Measurements from ENCODE around the gene HMGB2.

HMGB2 gene

DNA sequence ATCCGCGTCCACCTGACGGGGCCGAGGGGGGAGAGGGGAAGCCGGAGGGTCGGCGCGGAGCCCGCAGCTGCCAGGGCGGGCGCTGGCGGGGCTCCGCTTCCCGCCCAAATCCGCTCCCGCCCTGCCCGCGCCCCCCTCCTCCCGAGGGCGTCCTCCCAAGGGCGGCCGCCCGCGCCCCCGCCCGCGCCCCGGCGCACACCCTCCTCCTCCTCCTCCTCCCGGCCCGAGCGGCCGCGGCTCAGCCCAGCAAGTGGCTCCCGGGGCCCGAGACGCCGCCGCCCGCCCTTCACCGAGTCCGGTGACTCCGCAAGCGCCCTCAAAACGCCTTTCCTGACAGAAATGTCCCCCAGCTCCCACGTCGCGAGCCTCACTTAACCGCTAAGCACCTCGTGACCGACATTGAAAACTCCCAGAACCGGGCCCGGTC is 487 bp downstream of the HMGB2 start:
- FAIRE-seq (no peak), DNase-seq (ENCODE audit: insufficient read length) (peak; percentile 22)
- TF ChIP-seq POLR2AphosphoS5 (IDR thresholded peaks at IDR 0.05; ENCODE audit: low read depth, low read length) (no peak), POLR2A (IDR thresholded peaks at IDR 0.05; ENCODE audit: low read depth, low read length) (no peak), TAF1 (IDR thresholded peaks at IDR 0.05; ENCODE audit: borderline replicate concordance, low read depth, low read length) (no peak)

DNA sequence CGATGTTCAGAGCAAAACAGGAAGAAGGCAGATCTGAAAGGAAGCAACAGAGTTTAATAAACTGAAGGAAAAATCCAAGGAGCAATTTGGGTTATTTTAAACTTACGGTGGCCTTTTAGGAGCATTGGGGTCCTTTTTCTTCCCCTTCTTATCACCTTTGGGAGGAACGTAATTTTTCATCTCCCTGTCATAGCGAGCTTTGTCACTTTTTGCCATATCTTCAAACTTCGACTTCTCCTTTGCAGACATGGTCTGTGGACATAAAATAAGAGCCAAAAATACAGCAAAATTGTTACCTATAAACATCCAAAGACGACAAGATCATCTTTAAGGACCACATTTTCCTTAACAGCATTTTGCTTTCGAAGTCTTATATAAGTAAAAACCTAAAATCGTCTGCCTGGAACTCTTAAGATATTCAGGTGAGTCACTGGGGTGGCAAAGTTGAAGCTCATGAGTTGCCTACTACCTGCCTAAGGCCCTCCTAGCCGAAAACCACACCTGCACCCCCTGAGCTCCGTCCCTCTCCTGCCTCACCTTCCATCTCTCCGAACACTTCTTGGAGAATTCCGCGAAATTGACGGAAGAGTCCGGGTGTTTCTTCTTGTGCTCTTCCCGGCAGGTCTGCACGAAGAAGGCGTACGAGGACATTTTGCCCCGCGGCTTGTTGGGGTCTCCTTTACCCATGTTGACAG is 1.0 kb downstream of the HMGB2 start:
- peak; percentile 5 for FAIRE-seq
- DNase-seq (ENCODE audit: insufficient read length), result no peak
- TF ChIP-seq TAF1 (IDR thresholded peaks at IDR 0.05; ENCODE audit: borderline replicate concordance, low read depth, low read length) (no peak), POLR2AphosphoS5 (IDR thresholded peaks at IDR 0.05; ENCODE audit: low read depth, low read length) (no peak; the same call in 1 of the 2 replicates), POLR2A (IDR thresholded peaks at IDR 0.05; ENCODE audit: low read depth, low read length) (no peak)

DNA sequence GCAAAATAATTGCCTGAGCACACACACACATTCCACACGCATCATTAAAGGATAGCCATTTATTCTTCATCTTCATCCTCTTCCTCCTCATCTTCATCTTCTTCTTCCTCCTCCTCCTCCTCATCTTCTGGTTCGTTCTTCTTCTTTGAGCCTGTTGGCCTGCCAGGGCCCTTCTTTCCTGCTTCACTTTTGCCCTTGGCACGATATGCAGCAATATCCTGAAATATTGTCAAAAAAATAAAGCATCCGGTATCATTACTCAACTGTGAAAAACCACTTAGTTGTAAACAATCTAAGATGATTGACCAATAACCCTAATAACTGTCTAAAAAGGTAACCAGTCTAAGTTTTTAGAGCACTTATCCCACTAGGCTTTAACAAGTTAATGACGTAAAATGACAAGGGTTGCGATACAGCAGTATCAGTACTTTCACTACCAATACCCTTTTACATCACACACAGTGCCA is 2.1 kb downstream of the HMGB2 start:
- FAIRE-seq (peak; percentile 68), DNase-seq (ENCODE audit: insufficient read length) (no peak)
- TF ChIP-seq POLR2A (IDR thresholded peaks at IDR 0.05; ENCODE audit: low read depth, low read length) (no peak), TAF1 (IDR thresholded peaks at IDR 0.05; ENCODE audit: borderline replicate concordance, low read depth, low read length) (no peak), POLR2AphosphoS5 (IDR thresholded peaks at IDR 0.05; ENCODE audit: low read depth, low read length) (no peak)

DNA sequence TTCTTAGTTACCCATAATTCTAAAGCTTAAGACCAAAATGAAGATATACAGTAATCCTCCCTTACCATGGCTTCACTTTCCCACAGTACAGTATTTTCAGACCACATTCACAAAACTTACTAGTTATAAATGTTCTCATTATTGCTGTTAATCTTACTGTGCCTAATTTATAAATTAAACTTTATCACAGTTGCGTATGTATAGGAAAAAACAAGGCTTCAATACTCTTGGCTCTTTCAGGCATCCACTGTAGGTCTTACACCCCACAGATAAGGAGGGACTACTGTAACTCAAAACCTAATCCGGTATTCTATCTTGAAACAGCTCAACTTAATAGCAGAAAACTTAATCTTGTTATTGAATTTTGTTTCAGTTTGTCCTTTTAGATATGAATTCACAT is 3.6 kb downstream of the HMGB2 start:
- TF ChIP-seq TAF1 (IDR thresholded peaks at IDR 0.05; ENCODE audit: borderline replicate concordance, low read depth, low read length), result no peak
- no peak for TF ChIP-seq POLR2AphosphoS5 (IDR thresholded peaks at IDR 0.05; ENCODE audit: low read depth, low read length)
- no peak; the same call in 1 of the 2 replicates for TF ChIP-seq POLR2A (IDR thresholded peaks at IDR 0.05; ENCODE audit: low read depth, low read length)
- FAIRE-seq (no peak), DNase-seq (ENCODE audit: insufficient read length) (no peak)

DNA sequence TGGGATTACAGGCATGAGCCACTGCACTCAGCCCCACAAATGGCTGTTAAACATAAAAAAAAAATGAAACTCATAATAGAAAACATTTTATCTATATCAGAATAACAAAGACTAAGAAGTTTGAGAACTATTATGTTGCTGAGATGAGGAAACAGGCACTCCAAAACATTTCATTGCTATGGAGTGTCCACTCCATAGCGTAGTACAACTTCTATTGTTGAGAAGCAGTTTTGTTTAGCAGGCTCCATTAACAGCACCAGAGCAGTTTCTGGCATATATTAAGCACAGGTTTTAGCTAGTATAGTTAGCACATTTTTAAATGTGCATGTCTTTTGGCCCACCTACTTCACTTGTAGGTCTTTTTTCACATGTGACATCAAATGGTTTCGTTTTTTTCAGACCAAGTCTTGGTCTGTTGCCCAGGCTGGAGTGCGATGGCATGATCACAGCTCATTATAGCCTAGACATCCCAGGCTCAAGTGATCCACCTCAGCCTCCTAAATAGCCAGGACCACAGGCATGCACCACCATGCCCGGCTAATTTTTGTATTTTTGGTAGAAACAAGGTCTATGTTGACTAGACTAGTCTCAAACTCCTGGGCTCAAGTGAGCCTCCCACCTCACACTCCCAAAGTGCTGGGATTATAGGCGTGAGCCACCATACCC is 5.8 kb downstream of the HMGB2 start:
- FAIRE-seq (no peak), DNase-seq (ENCODE audit: insufficient read length) (no peak)
- no peak for TF ChIP-seq POLR2AphosphoS5 (IDR thresholded peaks at IDR 0.05; ENCODE audit: low read depth, low read length)
- peak; percentile 41; the same call in 1 of the 2 replicates for TF ChIP-seq POLR2A (IDR thresholded peaks at IDR 0.05; ENCODE audit: low read depth, low read length)
- TF ChIP-seq TAF1 (IDR thresholded peaks at IDR 0.05; ENCODE audit: borderline replicate concordance, low read depth, low read length), result no peak

DNA sequence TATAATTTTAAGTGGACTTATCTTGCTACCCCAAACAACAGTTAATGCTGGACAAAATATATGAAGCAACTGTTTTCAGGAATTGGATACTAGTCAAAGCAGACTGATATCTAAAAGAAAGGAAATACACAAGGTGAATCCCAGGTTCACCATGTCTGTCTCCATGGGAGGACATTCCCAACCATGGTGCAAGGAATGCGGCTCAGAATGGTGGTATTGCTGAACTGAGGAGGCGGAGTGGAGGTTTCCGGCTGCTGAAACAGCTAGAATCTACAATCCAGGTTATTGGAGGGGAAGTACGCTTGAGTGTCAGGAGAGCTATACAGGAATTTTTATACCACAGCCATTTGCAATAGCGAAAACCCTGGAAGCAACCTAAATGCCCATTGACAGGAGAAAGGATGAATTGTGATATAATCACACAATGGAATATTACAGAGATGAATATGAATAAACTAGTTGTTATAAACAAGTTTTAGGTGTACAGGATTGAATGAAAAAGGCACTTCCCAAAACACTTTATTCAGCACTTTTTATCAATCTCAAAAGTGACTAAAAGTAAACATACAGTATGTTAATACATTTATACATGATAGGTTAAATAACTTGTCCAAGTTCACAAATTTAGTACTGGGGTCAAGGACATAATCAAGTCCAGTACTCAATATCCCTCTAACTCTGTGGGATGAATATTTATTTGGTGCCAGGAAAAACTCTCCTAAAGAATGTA is 9.0 kb downstream of the HMGB2 start:
- DNase-seq (ENCODE audit: insufficient read length) (no peak), FAIRE-seq (no peak)
- TF ChIP-seq POLR2A (IDR thresholded peaks at IDR 0.05; ENCODE audit: low read depth, low read length), result no peak
- no peak for TF ChIP-seq POLR2AphosphoS5 (IDR thresholded peaks at IDR 0.05; ENCODE audit: low read depth, low read length)
- TF ChIP-seq TAF1 (IDR thresholded peaks at IDR 0.05; ENCODE audit: borderline replicate concordance, low read depth, low read length), result no peak

DNA sequence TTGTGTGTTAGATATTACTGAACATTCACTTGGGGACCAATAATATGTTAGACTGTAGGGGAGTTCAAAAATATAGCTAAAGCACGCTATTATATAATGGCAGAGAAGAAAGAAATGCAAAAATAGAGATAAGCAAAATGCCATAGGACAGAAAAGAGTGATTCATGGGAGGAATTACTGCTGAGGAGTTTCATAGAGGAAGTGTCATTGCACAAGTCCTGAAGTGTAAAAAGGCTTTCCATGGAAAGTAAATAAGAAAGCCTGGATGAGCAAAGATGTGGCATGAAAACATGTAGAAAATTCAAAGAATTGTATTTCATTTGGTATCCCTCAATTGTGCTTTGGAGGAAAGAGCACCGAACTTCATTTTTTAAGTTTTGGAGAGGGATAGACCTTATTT is 14.5 kb downstream of the HMGB2 start:
- no peak for DNase-seq (ENCODE audit: insufficient read length)
- TF ChIP-seq TAF1 (IDR thresholded peaks at IDR 0.05; ENCODE audit: borderline replicate concordance, low read depth, low read length), result no peak
- no peak for TF ChIP-seq POLR2AphosphoS5 (IDR thresholded peaks at IDR 0.05; ENCODE audit: low read depth, low read length)

DNA sequence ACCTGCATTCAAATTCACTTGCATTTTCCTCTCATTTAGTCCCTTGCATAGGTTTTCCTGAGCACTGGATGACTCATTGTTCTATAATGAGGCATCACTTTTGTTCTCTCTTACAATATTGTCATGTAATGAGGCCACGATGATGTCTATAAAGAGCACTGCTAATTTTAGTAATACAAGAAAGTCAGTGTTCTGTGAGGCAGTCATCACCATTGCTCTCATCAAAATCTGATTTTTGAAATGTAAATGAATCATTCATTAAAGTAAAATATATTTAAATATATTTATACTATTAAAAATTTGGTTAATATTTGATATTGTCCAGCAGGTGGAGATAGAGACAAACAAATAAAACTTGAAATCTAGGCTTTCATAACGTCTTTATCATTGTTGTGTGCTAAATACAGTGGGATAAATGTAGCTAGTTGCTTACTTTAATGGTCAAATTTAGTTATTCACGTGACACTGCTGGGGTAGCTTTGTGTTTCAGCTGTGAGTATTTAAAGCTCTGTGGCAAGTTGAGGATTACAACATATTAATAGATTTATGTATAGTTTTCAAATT is 15.4 kb downstream of the HMGB2 start:
- FAIRE-seq (peak; percentile 69), DNase-seq (ENCODE audit: insufficient read length) (no peak)
- TF ChIP-seq POLR2A (IDR thresholded peaks at IDR 0.05; ENCODE audit: low read depth, low read length) (no peak), POLR2AphosphoS5 (IDR thresholded peaks at IDR 0.05; ENCODE audit: low read depth, low read length) (no peak), TAF1 (IDR thresholded peaks at IDR 0.05; ENCODE audit: borderline replicate concordance, low read depth, low read length) (no peak)

More for the DNA sequence above, 14.5 kb downstream of the HMGB2 start:
- no peak for FAIRE-seq

DNA sequence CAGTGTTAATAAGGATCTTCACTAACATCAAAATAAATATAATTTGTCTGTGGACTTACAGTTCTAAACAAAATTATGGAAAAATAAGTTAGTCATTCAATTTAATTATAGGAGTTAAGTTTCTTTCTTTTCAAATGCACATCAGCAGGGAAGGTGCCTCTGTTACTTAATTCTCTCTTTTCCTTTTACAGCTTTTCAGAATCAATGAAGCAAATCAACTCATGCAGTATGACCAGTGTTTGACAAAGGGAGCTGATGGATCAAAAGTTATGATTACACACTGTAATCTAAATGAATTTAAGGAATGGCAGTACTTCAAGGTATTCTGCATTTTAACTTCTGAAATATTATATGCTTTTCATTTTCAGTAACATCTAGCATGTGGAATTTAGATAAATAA is 15.9 kb downstream of the HMGB2 start:
- no peak for DNase-seq (ENCODE audit: insufficient read length)
- TF ChIP-seq POLR2A (IDR thresholded peaks at IDR 0.05; ENCODE audit: low read depth, low read length) (no peak), POLR2AphosphoS5 (IDR thresholded peaks at IDR 0.05; ENCODE audit: low read depth, low read length) (no peak), TAF1 (IDR thresholded peaks at IDR 0.05; ENCODE audit: borderline replicate concordance, low read depth, low read length) (no peak)
- no peak for FAIRE-seq

DNA sequence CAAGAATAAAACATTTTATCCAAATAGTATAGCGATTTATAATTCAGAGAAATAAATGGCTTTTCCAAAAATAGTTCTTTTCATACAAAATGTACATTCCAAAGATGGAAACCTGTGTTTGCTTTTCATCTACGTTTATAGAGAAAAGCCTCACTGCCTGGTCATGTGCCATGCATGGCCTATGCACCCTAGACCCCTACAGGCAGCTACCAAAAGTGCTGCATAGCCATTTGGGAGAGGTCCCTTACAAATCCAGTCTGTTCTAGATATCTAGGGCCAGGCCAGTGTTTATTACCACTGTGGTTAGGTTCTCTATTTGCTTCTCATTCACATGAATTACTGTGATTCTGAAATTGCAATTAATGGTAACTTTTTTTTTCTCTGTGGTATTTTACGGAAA is 17.2 kb downstream of the HMGB2 start:
- TF ChIP-seq POLR2AphosphoS5 (IDR thresholded peaks at IDR 0.05; ENCODE audit: low read depth, low read length) (no peak), TAF1 (IDR thresholded peaks at IDR 0.05; ENCODE audit: borderline replicate concordance, low read depth, low read length) (no peak), POLR2A (IDR thresholded peaks at IDR 0.05; ENCODE audit: low read depth, low read length) (no peak)
- DNase-seq (ENCODE audit: insufficient read length) (no peak), FAIRE-seq (peak; percentile 21)

DNA sequence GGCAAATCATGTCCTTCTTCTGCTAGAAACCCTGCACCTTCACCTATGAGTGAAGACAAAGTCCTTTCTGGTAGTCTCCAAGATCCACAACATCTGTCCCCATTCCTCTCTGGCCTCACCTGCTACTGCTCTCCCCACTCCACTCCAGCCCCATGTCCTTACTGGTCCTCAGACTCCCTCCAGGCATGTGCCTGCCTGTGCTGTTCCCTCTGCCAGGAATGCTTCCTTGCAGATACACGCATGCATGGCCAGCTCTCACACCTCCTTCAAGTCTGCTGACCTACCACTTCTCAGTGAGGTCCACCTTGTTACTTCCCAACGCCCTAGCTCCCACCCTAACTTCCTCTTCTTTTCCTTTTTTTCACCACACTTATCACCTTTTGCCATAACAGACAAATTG is 18.1 kb downstream of the HMGB2 start:
- TF ChIP-seq POLR2AphosphoS5 (IDR thresholded peaks at IDR 0.05; ENCODE audit: low read depth, low read length) (no peak), TAF1 (IDR thresholded peaks at IDR 0.05; ENCODE audit: borderline replicate concordance, low read depth, low read length) (no peak), POLR2A (IDR thresholded peaks at IDR 0.05; ENCODE audit: low read depth, low read length) (no peak)
- no peak for FAIRE-seq
- DNase-seq (ENCODE audit: insufficient read length), result no peak

Measured in GM12892 (cell line).